GM19397 (cell line): Measurements from ENCODE around the gene LRRC25.

Experiments used
- ATAC-seq: cut with Tn5 transposase; IDR thresholded peaks from one replicate; pipeline ENCODE4 v1.9.1; 2021; ENCODE audit warnings: mild to moderate bottlenecking, moderate library complexity; ENCODE audit not compliant: unreplicated experiment

The LRRC25 gene

DNA sequence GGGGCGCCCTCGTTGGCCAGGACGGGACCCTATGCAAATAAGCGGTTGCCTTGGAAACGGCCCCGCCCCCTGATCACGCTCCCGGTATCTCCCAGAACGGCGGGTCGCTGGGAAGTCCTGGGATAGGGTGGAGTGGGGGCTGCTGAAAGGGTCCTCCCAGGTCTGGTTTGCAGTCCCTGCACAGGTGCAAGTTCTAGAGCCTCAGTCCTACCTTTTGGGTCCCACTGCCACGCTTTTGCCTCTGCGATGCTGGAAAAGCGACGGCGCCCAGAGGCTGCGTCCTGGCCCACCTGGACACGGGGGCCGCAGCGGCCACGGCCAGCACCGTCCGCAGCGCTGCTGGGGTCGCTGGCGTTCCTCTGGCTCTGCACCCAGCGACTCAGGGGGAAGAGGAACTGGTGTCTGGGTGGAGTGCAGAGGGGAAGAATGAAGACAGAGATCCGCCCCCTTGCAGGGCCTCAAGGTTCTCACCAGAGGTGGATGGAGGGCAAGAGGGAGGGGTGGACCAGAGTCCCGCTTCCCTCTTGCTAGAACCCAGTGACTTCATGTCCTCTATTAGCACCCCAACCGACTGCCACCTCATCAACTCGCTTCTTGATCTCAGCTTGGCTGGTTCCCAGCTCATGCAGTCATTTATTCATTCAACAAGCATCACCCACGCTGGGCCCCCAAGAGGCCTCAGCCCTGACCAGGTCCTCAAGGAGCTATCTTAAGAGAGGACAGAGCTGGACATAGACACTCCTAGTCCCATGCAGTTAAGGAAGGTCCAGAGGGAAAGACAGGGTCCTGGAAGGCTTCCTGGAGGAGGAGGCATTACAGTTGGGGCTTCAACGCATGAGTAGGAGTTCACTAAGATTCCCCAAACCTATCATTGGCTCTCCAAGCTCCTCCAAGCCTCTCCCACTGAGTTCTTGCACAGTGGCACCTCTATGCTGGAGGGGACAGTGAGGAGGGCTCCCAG is at the start of gene LRRC25:
LRRC25 (minus strand) TSS at position 381 of the 961 bp plus-strand sequence. CDS start 659 bp downstream, outside the sequence.
- ATAC-seq = no peak

DNA sequence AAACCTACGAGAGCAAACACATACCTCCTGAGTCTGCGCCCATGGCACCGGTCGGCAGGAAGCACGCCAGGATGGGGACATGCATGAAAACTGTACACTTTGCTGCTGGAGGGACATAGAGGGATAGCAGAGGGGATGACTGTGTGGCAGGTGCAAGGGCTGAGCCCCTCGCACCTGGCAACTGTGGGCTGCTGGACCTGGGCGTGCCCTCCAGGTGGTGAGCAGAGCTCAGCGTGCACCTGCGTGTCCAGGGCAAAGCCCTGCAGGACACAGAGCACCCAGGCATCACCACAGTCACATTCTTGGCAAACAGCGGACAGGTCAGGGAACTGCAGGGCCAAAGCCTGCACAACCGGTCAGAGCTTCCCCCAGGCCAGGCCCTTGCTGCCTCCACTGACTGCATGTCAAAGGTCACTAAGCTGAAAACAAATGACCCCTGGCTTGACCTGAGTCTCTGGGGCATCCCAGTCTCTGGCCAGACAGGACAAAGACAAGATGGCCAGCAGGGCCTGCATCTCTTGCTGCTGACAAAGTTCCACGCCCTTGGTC is 49.5 kb upstream of the LRRC25 start:
- ATAC-seq = no peak

DNA sequence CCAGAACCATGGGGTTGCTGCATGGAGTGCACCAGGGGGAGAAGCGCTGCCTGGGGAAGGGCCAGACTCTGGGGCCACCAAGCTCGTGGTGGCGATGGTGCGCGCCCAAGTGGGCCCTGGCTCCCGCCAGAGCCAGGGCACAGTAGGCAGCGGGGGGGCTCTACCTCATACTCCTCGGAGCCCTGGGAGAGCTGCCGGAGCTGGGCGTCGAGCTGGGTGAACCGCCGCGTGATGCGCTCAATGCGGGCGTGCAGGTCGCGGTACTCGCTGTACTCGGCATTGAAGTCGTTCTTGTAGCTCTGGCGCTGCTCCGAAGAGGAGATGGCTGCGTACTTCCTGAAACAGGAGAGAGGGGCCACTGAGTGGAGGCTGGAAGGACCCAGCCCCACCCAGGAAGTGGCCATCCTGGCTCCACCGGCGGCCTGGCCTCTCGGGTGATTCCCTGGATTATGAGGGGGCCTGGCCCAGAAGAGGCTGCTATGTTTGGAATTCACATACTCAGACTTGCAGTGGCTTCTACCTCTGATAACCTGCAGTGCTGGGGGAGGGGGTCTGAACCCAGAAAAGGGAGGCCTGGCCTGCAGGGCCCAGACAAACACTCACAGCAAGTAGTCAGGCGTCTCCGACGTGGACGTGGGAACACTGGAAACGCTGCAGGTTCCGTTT is 48.9 kb upstream of the LRRC25 start:
- ATAC-seq = no peak

DNA sequence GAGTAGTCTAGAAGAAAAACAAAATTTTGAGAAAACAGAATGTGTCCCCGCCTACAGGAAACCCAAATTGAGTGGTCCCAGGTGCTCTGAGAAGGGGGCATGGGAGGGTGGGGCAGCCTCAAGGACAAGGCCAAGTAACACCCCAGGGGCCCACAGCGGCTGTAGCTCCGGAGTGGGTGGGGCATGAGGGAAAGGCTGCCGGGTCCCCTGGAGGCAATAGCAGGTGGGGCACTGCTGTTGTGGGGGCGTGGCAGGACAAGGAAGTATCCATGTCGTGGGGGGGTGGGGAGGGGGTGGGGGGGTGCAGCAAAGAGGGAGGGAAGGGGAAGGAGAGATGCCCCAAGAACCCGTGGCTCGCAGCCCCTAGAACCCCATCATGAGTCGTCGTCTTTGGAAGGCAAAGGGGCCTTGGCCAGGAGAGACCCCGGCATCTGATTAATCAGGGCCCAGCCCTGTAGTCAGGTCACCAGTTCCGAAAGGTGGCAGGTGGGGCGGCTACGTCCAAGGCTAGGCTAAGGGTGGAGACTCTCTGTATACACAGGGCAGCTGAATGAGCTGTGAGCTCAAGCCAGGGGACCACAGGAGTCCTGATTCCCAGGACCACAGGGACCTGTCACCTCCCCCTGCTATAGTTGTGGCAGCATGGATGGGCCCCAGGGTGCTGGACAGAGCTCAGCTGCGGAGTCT is 48.0 kb upstream of the LRRC25 start:
- ATAC-seq = no peak

DNA sequence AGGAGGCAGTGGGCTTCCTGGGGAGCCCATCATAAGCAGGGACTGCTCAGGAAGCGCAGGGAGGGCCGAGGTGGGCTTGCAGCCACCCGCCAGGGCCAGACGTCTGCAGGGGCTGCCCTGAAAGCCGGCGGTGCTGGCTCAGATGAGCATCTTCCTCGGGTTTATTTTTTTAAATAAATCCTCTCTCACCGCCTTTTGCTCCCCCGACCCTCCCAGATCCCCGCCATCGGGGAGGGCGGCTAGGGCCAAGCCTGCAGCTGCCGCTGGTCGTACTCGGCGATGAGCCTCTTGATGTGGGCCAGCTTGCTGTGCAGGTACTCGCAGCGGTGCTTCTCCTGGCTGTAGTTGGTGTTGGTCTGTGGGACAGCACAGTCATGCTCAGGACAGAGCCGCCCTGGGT is 47.1 kb upstream of the LRRC25 start:
- no peak for ATAC-seq

DNA sequence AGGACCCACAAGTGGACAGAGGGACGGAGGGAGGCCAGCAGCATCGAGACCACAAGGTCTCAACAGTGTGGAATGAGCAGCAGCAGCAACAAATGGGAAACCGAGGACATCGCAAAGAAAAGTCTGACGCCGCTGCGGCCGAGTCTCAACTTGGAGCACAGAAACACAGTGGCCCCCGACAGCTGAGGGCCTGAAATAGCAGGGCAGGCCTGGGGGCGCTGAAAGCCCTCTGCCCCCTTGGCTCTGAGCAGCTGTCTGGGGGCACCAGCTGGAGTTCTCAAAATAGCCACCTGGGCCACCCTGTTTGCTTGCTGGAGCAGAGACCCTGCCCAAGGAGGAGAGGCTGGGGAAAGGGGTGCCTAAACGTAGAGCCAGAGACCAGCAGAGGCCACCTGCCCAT is 46.4 kb upstream of the LRRC25 start:
- ATAC-seq = no peak

DNA sequence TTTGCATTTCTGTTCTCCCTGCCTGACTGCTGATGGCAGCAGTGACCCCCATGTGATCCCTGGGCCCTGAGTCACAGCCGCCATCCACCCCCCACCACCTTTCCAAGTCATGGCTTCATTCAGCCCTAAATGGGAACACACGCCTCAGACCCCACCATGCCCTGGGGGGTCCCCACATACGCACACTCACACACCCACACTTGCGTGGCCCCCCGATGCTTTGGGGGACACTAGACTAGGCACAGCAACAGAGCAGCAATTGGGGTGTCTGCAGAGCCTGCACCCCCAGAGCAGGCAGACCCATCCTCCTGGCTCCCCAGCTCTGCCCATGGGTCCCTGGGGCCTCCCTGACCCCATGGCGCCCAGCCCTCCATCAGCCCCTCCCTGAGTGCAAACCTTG is 46.0 kb upstream of the LRRC25 start:
- ATAC-seq = no peak

DNA sequence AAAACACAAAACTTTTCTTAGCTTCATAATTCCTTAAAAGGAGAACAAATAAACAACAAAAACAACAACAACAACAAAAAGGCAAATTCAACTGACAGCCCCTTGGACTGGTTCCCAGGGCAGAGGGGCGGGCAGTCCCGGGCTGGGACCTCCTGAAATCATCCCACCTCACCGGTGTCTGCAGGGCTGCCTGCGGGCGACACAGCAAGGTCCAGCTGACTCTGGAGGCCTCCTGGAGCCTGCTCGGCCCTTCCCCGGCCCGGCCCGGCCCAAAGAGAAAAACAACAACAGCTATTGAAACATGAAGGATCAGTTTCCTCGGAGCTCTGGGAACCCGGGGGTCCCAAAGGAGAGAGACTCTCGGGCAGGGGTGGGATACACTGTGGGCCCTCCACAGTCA is 45.5 kb upstream of the LRRC25 start:
- ATAC-seq = no peak

DNA sequence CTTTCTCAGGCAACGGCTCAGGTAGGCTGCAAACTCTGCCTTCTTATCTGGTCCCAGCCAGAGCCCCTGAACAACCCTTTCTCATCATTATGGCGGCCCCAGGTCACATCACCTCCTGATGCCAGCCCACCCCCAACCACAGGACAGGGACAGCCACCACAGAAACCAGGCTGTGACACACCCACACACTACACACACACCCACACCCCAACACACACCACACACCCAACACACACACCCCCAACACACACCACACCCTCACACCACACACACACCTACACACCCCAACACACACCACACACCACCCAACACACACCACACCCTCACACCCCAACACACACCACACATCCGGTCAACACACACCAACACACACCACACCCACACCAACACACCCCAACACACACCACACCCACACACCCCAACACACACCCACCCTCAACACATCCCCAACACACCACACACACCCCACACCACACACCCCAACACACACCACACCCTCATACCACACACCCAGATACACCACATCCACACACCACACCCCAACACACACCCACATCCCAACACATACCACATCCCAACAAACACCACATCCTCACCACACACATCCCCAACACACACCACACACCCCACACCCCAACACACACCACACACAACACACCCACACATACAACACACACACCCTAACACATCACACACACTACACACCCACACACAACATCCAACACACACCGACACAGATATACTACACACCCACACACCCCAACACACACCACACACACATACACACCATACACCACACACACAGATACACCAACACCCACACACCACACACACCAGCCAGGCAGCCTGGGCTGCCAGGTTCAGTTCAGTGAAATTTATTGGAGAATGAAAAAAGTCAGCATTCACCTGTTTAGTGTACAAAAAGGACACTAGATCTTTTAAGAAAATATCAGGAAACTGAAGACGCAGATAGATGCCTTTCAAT is 44.7 kb upstream of the LRRC25 start:
- no peak for ATAC-seq

DNA sequence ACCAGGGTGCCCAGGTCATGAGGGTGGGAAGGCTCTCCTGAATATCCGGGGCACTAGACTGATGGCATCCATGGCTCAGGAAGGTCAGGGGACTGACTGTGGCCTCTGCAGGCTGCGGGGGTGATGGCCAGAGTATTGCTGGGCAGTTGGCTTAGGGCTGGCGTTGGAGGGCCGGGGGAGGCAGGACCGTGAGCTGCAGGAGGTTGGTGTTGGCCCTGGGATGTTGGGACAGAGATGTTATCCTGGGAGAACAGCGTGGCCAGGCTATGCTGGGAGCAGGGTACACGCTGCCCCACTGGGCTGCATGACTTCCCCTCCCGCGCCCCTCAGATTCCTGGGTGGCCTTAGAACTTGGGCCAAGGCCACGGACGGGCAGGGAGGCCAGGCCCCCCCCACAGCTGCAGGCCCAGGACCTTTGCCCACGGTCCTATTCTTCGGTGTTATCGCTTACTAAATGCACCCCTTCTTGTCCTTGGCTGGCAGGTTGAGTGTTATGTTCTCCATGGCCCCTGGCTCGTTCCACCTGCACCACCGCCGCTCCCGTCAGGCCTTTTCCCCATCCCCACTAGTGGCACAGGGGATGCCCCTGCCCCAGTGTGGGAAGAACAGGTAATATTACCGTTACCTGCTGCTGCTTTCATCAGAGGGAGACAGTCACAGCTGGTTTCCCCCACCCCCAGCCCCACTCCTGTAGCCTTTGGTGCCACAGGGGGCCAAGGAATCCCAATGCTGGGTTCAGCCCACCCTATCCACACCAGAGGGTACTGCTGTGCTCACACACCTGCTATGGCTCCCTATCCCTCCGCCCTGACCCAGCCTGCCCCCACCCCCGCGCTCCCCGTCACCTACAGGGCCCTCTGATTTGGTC is 43.7 kb upstream of the LRRC25 start:
- no peak for ATAC-seq

DNA sequence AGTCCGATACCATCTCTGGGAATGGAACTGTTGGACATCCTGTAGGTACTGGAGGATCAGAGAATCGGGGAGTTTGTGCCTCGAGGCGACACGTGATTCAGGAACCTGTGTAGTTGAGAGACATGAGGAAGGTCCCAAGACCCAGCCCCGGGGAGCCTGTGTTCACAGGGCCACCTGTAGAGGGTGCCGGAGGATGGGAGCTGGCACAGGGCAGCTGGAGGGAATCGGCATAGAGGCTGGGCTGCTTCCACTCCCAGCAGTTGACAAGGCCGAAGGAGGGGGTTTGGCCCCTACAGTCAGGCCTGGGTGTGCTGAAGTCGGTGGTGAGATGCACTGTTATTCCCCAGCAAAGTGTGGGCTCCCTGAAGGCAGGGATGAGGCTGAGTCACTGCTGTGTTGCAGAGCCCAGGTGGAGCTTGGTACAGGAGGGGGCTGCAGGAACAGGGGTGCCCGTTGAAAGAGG is 43.0 kb upstream of the LRRC25 start:
- ATAC-seq = no peak

DNA sequence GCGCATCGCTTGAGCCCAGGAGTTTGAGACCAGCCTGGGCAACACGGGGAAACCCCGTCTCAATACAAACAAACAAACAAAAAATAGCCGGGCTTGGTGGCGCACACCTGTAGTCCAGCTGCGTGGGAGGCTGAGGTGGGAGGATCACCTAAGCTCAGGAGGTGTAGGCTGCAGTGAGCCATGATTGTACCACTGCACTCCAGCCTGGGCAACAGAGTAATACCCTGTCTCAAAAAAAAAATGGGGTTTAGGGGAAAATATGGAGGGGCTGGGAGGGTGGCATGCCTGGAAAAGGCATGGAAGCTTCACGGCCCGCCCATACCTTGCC is 42.5 kb upstream of the LRRC25 start:
- no peak for ATAC-seq

DNA sequence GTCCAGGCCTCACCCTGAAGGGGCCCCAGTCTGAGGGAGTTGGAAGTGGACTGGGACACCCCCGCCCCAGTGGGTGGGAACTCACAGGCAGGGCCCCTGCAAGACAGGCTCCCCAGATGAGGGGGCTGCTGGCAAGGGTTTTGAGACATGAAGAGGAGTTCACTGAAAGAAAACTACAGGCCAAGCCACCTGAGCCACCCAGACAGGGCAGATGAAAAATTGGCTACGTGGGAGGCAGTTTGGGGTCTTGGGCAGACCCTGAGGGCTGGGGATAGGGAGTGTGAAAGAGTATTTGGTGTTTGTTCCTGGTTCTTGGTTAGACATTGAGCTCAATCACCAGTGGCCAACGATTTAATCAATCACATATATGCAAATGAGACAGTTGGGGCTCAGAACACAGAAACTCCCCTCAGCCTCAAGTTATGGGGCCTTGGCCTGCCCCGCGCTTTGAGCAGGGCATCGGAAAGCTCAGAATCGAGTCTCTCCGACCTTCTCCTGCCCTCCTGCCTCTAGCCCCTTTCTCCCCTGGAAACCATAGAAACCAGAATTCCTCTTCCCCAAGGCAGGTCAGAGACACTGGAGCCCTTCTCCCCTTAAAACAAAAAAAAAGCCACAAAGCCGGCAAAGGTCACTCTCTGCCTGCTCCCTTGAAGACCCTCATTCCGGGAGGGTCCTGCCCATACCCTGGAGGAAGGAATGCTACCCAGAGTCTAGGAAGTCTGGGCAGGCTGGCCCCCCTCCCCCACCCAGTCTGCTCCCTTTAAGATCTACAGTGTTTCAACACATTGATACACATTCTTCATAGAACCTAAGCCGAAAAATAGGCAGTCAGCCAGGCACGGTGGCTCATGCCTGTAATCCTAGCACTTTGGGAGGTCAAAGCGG is 41.8 kb upstream of the LRRC25 start:
- ATAC-seq = no peak

DNA sequence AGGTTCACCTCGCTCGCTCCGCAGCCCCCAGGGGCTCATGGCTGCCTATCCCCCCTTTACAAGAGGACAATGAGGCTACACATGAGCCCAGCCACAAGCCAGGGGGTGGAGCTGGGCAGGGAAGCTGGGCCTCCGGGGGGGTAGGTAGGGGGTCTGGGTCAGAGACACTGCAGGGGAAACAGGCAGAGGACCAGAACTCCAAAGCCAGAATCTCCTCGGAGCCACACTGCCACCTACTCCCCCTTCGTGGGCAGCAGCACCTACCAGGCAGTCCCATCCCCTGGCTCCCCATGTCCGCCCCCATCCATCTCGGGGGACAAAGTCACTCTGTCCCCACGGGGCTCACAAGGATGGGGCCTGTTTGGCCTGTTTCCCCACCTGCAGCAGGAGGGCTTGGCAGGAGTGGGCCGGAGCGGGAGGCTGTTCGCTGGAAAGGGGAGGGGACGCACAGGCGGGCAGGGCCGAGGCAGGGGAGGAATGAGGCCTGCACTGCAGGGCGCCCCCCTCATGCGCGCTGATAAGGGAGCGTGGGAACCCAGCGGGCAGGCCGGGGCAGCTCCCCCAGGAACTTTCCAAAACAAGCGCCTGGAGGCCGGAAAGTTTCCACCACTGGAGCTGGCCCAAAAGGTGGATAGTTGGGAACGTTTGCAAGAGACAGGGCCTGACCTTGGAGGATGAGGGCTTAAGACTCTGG is 41.1 kb upstream of the LRRC25 start:
- no peak for ATAC-seq

DNA sequence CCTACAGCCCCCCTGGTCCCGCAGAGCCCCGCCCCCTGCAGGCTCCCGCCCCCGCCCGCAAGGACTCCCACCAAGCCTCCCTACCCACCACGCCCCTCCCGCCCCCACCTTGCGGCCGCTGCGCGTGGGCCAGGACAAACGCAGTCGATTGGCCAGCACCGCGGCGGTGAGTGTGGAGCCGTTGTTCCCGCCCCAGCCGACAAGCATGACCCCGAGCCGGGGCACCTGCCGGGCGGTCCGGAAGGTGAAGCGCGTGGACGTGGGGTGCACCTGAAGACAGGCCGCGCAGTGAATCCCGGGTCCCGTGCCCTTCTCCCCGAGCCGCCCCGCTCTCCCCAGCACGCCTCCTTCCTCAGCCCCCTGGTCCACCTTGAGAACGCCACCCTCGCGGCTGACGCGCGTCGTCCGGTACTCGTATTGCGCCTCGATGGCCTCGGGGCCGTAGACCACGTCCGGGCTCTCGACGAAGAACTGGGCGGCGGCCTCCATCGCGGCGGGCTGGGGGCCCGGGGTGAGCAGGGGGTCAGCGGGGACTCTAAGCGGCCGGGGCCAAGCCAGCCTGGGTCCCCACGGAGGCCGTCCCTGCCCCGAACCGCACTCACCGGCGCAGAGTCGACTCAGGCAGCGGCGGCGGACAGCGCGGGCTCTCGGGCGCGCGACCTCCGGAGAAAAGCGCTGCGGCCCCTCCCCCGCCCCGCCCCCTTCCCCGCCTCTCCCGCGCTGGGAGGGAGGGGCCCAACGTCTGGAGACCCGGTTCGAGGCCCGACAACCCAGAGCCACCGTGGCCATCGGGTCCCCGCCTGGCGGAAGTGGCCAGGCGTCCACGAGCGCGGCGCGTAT is 40.3 kb upstream of the LRRC25 start, which contains the start of gene ISYNA1:
ISYNA1 (minus strand) TSS at position 643 of the 840 bp plus-strand sequence; CDS start at position 489, 154 bp downstream.
- peak; percentile 9 for ATAC-seq

DNA sequence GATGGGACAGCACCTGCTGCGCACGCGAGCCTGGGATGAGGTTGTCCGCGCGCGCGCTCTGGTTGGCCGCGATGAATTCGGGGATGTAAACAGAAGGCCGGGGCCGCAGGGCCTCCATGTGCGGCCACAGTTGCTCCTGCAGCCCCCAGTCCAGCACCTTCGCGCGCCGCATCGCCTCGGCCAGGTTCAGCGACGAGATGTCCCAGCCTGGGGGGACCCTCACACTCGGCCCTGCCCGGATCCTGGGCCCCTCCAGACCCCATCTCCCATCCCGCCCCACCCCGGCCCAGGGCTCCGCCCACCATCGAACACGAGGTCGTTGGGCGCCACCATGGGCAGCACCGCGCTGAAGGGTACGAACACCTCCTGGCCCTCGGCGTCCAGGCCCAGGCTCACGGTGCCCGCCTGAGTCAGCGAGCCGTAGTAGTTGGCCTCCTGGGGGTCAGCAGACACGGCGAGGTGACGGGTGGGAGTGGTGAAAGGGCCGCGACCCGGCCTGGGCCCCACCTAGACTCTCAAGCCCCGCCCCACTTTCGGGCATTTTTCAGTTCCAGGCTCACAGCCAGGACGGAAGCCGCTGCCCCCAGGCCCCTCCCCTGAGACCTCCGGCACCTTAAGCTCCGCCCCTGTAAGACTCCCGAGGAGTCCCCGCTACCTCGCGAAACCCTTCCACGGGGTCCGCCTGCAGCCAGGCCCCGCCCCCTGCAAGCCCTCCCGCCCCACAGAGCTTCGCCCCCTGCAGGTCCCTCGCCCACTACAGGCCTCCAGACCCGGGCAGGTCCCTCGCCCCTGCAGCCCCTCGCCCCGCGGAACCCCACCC is 39.5 kb upstream of the LRRC25 start:
- ATAC-seq = peak; percentile 47
